ENCODE measurements around the gene CABLES1.

- TF ChIP-seq CTCF (conservative IDR thresholded peaks at IDR 0.05; ENCODE audit: low read depth, low read length) = no peak
- no peak for TF ChIP-seq RFX5 (IDR thresholded peaks at IDR 0.05; ENCODE audit: low read depth, low read length)
- TF ChIP-seq POLR2A (IDR thresholded peaks at IDR 0.05; ENCODE audit: low read depth, low read length) = no peak
- TF ChIP-seq BHLHE40 (IDR thresholded peaks at IDR 0.05; ENCODE audit: low read depth, low read length) = no peak
- no peak for TF ChIP-seq ELK1 (IDR thresholded peaks at IDR 0.05; ENCODE audit: borderline replicate concordance, low read depth, low read length)
- TF ChIP-seq, protein P1, sequence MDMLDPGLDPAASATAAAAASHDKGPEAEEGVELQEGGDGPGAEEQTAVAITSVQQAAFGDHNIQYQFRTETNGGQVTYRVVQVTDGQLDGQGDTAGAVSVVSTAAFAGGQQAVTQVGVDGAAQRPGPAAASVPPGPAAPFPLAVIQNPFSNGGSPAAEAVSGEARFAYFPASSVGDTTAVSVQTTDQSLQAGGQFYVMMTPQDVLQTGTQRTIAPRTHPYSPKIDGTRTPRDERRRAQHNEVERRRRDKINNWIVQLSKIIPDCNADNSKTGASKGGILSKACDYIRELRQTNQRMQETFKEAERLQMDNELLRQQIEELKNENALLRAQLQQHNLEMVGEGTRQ (IDR thresholded peaks at IDR 0.05; ENCODE audit: low read depth, low read length) = no peak
- no peak for TF ChIP-seq CHD1 (IDR thresholded peaks at IDR 0.05; ENCODE audit: low read depth, low read length)
- TF ChIP-seq CEBPB (IDR thresholded peaks at IDR 0.05; ENCODE audit: low read depth, low read length) = no peak
- TF ChIP-seq RAD21 (IDR thresholded peaks at IDR 0.05; ENCODE audit: low read length) = no peak
- no peak for TF ChIP-seq MAZ (IDR thresholded peaks at IDR 0.05; ENCODE audit: borderline replicate concordance, low read depth, low read length)
- no peak for TF ChIP-seq RCOR1 (IDR thresholded peaks at IDR 0.05; ENCODE audit: insufficient replicate concordance, low read length)
- TF ChIP-seq SMC3 (IDR thresholded peaks at IDR 0.05; ENCODE audit: low read depth, low read length) = no peak
- no peak for TF ChIP-seq MAFK (IDR thresholded peaks at IDR 0.05; ENCODE audit: low read depth, low read length)
Observed at GRCh38 chr18:23103449-23103848, 31.8 kb upstream of the CABLES1 start.
